ENCODE measurements around the gene DCC.
A peak's percentile ranks its signal among the peaks of the same experiment; 100 is the strongest.

The DCC gene

DNA sequence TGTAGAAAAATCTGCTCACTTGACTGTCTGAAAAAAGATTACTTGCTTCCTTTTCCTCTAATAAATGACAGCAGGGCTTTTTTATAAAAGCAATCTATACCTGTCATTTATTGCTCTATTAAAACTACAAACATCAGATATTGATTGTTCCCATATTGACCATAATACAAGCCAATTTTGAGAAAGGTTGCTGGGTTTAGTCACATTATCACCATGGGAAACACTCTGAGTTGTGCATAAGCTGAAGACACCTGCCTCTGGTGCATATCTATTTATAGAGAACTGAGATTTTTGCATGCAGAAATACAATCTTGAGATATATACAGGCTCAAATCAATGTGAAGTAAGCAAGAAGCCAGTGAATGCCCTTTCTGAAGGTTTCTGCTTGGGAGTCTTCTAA is 853.9 kb downstream of the DCC start:
- DNase-seq (ENCODE audit: low read depth): no peak

- no peak for DNase-seq (ENCODE audit: low read depth)
These were observed 879.9 kb downstream of the DCC start for GRCh38 chr18:53219853-53220252.

DNA sequence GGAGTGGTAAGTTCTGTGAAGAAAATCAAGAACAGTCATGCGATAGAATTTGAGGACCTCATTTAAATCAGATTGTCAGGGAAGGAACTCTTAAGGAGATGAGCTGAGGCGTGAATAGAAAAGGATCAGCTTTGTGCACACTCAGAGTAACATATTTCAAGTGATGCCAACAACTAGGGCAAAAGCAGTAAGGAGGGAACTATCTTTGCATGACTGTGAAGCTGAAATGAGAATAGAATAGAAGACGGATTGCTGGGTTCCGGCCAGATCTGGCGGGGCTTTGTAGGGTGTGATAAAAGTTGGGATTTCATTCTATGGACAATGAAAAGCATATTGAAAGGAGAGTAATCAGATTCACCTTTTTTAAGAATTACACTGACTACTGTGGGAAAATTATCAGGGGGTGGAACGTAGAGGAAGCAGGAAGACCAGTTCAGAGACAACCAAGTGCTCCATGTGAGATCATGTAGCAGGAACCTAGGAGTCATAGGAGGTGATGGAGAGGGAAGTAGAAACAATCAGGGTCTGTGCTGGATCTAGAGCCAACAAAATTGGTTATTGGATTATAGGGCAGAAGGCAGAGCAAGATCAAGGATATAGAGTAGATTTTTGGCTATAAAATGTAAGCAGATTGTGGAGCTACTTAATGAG is 884.3 kb downstream of the DCC start:
- no peak for DNase-seq (ENCODE audit: low read depth)

DNA sequence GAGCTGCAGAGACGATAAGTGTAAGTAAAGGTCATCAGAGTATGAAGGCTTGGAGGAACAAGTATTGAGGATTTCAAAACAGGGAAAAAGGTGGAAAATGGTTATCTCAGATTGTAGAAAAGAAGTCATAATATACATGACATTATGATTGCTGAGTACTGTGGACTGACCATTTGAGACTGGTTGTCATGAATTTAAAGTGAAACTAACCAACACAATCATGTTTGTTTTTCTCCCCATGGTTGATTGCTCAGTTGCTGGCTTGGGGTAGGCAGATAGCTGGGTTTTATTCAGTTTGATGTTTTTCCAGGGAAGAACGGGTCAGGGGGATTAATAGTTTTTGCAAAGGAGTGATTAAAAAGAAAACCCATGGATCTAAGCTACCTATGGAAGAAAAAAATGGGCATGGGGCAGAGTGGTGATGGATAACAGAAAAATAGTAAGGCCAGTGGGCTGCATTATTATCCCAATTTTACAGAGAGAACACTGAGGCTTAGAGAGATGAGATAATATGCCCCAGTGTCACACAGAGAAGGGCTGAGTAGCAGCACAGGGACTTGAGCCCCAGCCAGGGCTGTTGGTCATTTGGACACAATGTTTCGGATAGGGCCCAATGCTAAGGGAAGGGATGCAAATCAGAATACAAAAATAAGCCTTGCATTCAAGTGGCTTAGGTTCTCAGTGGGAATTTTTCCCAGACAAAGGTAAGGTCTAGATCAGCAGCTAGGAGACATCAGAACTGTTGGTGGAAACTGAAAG is 885.7 kb downstream of the DCC start:
- no peak for DNase-seq (ENCODE audit: low read depth)

- no peak for DNase-seq (ENCODE audit: low read depth)
These were observed 894.6 kb downstream of the DCC start for GRCh38 chr18:53234610-53235009.

DNA sequence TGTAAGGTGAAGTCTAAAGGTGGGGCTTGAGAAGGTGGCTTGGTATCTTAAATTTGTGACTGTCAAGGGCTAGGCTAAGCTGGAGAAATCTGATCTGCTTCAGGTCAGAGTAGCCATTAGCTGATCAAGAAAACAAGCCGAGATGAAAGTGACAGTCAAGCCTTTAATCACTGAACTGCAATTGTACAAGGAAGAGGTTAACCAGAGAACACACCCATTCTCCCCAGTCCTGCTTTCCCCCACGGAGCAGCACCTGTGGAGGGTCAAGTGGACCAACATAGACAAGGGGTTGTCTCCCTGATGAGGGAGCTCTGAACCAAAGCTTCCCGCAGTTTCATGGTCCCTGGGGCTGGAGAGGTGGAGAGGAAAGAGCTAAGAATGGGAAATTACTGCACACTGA is 901.2 kb downstream of the DCC start:
- DNase-seq (ENCODE audit: low read depth): no peak

DNA sequence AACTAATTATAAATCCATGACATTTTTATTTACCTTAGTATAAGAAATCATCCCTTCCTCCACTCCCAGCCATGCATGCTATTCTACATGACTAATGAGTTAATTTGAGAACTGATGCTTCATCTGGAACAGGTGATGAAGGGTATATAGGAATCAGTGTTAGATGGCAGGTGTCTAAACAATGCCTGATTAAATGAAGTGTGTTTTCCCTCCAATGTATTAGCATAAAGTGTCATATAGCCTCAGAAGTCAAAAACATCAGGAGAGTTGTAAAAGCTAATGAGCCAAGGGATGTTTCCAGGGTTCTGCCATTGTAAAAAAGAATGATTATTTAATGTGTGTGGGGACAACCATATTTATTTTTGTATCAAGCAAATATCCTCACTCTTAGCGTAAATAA is 913.8 kb downstream of the DCC start:
- no peak for DNase-seq (ENCODE audit: low read depth)

GRCh38 chr18:53254265-53254664 is 914.3 kb downstream of the DCC start:
- no peak for DNase-seq (ENCODE audit: low read depth)

DNA sequence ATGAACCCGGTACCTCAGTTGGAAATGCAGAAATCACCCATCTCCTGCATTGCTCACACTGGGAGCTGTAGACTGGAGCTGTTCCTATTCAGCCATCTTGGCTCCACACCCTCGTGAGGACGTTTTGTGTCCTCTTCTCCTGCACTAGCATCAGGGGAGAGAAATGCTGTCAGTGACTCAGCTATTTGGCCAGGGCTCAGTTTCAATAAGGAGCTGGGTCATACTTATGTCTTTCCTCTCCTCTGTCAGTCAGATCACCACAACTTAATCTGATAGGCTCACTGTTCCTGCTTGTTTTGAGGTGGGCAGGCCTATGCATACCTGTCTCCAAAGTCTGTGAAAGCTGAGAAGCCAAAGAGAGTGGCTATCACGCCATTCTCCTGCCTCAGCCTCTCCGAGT is 921.2 kb downstream of the DCC start:
- no peak for DNase-seq (ENCODE audit: low read depth)

- no peak for DNase-seq (ENCODE audit: low read depth)
These were observed 926.9 kb downstream of the DCC start for GRCh38 chr18:53266850-53267249.

DNA sequence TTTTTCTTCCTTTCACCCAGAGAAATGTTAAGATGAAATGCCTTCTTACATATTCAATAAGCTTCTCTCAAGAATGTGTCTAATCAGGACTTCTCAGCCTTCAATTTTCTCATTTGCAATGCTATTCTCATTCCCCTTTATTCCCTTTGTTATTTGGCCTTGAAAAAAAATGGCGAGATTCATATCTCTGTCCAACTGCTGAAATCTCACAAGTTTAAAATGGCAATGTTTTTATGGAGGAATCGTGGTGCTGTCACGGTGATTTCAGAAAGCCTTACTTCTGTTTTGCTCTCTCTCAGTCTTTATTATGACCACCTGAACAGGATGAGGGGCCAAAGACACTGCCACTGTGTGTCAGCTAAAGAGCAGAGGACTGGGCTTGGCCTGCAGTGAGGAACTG is 928.5 kb downstream of the DCC start:
- DNase-seq (ENCODE audit: low read depth): peak; percentile 0

GRCh38 chr18:53281406-53281805 is 941.4 kb downstream of the DCC start:
- no peak for DNase-seq (ENCODE audit: low read depth)

DNA sequence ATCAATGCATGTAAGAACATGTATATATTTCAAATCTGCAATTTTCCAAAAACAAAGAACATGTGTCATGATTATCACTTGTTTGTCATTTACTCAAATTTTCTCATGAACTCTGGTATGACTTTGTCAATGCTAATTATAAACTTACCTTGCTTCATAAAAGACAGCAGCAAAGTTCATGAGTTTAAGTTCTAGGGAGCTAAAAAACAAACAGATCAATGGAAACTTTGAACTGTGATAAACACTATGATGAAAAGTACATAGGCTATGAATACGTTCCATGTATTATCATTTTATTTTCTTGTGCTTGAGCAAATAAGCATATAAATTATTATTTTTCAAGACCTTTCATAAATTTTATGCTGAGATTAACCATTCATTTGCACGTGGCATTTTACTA is 943.7 kb downstream of the DCC start:
- DNase-seq (ENCODE audit: low read depth): no peak

- DNase-seq (ENCODE audit: low read depth): no peak
These were observed 965.5 kb downstream of the DCC start for GRCh38 chr18:53305461-53305860.

DNA sequence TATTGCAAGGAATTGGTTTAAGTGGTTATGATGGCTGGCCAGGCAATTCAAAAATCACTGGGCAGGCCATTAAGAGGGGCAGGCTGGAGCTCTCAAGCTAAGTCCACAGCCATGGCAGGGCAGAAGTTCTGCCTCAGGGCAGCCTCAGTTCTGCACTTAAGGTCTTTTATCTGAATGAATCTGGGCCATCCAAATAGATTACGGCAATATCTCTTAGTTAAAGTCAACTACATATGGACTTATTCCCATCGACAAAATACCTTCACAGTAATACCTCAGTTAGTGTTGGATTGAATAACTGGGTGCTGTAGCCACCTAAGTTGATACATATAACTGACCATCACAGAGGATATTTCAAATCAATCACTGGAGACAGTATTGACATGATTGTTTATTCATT is 979.6 kb downstream of the DCC start:
- no peak for DNase-seq (ENCODE audit: low read depth)

GRCh38 chr18:53322163-53322562 is 982.2 kb downstream of the DCC start:
- DNase-seq (ENCODE audit: low read depth): no peak

- DNase-seq (ENCODE audit: low read depth): no peak
These were observed 984.4 kb downstream of the DCC start for GRCh38 chr18:53324353-53324752.

GRCh38 chr18:53360501-53361443 is 1020.8 kb downstream of the DCC start:
- no peak for DNase-seq (ENCODE audit: low read depth)

- no peak for DNase-seq (ENCODE audit: low read depth)
These were observed 1035.6 kb downstream of the DCC start for GRCh38 chr18:53375621-53376020.

DNA sequence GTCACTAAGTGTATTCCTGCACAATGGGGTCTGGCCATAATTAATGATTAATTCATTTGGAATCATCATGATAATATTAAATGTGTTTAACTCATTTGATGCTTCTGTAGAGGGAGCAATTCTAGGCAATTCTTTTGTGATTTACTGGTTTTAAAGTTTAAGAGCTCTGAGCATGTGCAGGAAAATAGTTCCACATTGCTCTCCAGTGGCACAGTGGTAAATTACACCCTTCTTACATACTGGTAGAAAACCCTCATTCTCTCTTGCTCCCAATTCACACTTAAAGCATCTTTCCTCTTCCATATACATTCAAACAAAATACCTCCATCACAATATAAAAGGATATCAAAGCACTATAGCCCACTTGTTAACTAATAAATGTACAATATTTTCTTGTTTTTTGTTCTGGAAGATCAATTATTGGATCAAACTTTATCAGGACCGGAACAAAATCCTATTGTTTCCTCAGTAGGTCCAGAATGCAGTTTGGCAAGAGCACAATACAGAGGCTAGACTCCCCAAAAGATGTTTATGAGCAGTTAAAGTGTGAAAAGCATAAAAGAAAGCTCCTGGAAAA is 1040.2 kb downstream of the DCC start:
- DNase-seq (ENCODE audit: low read depth): peak; percentile 36

- DNase-seq (ENCODE audit: low read depth): no peak
These were observed 1042.9 kb downstream of the DCC start for GRCh38 chr18:53382870-53383269.

DNA sequence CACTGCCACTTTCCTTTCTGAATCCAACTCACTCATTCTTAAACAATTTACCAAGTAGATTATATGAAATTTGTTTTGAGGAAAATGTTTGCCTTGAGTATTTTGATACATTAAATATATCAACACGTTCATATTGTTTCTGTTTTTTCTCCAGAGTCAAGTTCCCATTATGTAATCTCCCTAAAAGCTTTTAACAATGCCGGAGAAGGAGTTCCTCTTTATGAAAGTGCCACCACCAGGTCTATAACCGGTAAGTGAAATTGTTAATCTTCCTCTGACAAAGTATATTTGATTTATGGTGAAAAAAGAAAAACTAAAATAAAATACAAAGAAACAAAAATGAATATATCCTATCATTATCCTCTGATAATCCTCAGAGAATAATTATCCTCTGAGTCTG is 1045.9 kb downstream of the DCC start:
- DNase-seq (ENCODE audit: low read depth): no peak

All from iris pigment epithelial cell (primary cell).